HG03175 (cell line): Measurements from ENCODE around the gene FAM53B.
"Not testable (repeated sequence)": the region's sequence is repeated elsewhere in the genome, so short reads cannot be mapped to it uniquely, and the experiment has no call there.

ENCODE experiments used
- ATAC-seq: cut with Tn5 transposase; IDR thresholded peaks from one replicate; pipeline ENCODE4 v1.9.1; 2021; ENCODE audit warnings: mild to moderate bottlenecking, moderate library complexity; ENCODE audit not compliant: unreplicated experiment

The FAM53B gene

GRCh38 chr10:124590216-124591122 lies 153.7 kb downstream of the FAM53B start:
- no peak for ATAC-seq

DNA sequence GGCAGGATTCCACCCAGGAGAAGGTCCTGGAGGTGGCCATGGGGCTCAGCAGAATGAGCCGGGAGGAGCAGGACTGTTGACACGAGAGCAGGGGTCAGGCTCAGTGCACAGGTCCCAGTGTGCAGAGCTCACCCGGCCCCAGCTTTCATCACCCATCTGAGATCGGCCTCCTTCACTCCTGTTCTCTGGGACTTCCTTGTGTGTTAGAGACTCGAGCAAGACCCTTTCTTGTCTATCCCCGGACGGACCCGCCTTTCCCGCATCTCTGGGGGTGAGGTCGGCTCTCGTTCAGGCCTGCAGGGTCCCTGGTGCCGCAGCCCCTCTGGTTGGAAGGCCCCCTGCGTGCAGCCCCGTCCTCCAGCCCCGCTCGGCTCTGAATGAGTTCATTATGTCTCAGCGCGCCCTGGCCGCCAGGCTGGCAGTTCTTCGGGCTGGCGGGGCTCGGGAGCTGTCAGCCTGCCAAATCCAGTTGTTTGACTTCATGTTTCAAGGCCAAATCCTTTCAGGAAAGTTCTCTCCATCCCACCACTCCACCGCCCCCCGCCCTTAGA lies 154.6 kb downstream of the FAM53B start:
- ATAC-seq: no peak

GRCh38 chr10:124588736-124589490 lies 155.3 kb downstream of the FAM53B start:
- no peak for ATAC-seq

- not testable (repeated sequence) for ATAC-seq
These were observed 155.8 kb downstream of the FAM53B start for GRCh38 chr10:124588341-124588735.

DNA sequence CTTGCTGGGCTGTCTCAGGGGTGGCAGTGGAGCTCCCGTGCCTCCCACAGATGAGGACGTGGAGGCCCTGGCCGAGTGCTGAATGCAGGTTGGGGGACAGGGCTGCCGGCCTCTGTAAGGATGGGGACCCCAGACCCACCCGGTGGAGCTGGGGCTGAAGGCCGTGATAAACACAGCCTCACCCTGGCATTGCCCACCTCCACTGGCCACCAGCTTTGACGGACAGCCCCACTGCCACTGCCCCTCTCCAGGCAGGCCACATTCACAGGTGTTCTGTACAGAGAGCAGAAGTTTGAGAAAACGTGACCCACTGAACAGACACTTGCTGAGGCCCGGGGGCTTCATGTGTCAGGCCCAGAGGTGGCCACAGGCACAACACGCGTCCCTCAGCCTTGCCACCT lies 156.4 kb downstream of the FAM53B start:
- ATAC-seq: no peak

DNA sequence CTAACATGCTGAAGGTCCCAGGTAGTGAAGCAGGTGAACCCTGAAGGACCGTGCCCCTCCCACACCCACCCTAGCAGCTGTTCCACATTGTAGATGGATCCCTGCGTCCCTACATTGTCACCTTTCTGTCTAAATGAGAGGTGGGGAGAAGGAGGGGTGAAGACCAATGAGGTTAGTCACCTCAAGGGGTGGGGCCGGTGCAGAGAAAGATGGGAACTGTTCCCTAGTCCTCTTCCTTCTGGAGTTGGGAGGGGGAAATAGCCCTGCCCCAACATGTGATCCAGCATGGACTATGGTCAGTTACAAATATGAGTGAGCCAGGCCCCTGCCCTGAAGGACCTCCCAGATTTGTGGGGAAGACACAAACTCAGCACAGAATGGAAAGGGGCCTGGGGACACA lies 158.0 kb downstream of the FAM53B start:
- ATAC-seq: no peak

GRCh38 chr10:124579011-124579399 lies 165.2 kb downstream of the FAM53B start:
- ATAC-seq: no peak

DNA sequence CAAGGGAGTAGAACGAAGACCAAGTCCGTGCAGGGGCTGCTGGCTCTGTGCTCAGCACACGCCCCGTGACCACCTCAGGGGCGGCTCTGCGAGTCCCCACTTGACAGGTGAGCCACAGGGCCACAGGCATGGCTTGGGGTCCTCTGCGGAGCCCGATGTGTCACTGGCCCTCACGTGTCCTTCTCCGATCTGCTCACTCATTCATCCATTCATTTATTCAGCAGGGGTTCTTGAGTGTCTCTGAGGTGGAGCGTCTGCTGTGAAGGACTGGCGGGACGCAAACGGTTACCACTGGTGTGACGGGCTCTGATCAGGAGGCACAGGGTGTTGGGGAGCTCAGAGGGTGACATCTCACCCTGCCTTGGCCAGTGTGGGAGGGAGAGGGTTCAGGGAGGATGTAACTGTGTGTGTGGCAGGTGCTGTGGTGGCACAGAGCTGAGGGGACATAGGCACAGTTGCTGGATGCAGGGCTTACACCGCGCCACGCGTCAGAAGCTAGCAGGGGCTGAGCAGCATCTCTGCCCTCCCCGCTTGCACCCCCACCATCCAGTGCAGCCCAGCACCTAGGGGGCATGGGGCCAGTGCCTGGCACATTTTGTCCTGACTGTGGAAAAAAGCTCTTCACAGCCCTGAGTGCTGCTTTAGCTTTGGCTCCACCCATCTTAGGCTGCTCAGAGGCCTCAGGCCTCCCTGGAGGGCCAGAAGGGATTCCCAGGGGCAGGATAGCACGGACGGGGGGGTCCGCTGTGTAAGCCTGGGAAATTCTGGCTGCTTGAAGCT lies 165.8 kb downstream of the FAM53B start:
- no peak for ATAC-seq

- no peak for ATAC-seq
These were observed 166.5 kb downstream of the FAM53B start for GRCh38 chr10:124577651-124578050.

DNA sequence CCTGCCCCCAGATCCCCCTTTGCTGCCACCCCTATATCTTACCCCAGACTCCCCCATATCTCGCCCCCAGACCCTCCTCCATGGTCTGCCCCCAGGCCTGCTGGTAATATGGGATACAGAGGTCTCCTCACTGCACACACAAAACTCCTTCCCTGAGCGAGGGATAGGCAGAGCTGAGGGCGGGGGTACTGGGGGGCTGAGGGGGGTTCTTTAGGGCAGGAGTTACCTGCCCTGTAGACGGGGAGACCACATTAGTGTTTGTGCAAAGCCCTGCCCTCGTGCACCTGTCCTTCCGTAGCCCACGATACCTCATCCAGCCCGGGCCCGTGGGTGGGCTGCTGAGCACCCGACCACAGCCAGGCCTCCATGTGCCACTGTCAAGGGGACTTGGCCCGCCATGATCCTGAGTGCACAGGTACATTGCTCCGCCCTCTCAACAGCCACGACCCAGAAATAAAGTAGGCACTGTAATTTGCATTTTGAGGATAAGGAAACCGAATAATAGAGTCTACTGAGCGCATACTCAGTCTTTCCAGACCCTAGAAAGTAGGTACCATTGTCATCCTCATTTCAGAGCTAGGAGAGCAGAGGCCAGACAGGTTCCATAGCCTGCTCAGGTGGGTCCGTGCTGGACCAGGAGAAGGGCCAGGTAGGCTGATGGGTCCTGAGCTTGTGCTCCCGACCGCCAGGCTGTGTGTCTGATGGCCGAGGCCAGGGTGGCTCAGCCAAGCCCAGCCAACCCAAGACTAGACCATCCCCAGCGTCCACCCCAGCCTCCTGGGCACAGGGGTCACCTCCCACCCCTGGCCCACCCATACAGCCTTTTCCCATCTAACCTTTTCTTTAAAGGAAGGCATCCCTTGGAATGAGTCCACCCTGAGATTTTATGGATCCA lies 167.4 kb downstream of the FAM53B start:
- ATAC-seq: no peak

DNA sequence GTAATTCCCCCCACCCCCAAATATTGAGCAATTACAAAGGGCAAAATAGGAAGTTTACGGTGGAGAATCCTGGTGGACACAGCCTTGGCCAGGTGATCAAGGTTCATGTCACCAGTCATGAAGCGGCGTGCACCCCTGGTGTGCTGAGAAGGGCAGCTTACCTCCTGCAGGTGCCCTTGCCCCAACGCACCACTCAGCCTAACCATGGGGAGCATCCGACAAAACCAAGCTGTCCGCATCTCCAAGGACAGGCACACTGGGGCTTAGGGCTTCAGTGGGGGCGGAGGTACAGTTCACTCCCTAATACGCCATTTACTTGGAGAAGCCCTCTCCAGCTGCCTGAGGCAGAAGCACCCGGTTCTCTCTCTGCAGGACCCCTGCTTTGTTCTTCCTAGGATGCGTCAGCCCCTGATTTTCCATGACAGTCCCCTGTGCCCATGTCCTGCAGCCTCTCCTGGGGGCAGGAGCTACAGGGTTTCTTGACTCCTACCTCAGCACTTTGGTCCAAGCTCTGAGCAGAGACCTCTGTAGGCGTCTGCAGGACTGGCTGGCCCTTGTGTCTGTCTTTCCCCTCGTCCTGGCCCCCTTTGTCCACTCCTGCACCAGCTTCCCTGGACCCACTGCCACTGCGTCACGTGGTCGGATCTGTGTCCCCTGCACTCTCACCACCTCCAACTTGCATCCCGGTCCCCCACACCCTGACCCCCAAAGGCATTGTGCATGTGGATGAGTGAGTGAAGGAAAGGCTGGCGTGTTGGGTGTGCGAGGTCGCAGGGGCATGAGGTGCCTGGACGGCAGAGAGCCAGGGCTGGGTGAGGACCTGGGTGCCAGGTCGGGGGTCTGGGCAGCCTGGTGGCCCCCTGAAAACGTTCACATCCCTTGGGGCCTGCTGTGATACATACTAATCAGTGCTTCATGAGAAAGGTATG lies 168.8 kb downstream of the FAM53B start:
- ATAC-seq: no peak

DNA sequence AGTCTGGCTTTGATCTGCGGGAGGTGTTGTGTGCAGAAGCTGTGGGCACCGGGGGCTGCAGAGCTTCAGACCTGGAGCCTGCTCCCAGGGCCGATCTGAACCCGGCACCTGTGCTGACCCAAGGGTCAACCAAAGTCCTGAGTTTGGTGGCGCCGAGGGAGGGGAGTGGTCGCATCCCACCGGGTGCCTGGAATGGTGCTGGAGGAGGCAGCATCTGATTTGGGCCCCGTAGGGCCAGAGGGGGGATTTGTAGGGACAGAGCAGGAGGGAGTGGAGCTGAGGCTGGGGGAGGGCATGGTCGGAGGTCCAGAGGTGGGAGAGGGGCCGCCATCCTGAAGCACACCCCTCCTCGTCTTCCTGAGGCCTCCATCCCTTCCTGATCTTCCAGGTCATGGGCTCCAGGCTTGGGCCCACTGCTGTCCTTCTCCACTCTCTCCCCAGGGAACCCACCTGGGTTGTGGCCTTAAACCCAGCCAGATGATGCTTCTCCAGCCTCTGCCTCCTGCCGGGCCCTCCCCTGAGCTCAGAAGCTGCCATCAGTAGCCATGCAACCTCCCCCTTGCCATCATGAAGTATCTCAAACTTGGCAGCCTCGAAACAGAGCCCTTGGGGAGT lies 169.6 kb downstream of the FAM53B start:
- ATAC-seq: no peak

DNA sequence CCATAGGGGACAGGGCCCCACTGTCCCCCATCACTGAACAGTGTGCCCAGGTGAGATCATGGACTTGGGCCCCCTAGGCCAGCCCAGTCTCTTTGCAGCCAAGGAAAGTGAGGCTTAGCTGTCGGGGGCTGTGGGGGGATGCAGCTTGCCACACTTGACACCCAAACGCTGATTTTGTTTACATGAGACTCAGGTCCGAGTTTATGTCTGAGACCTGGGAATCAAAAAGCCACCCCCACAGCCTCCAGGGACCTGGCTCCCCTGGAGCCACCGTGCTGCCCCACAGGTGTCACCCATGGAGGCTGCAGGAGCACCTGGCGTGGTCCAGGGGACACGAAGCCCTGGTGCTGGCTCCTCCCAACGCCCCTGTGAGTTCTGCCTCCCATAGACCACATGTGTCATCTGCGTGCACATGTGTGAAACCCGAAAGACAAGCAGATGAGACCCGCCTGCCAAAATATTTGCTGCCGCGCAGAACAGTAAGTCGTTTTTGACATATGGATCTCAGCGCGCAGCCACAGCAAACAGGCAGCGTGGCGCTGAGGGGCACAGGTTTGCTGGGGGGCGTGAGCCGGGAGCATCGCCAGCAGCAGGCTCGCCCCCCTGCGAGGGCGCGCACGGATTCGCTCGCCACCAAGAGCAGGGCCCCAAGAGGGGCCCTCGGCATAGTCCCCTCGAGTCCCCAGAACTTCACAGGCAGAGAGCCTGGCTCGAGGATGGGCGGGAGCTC lies 170.3 kb downstream of the FAM53B start:
- no peak for ATAC-seq

DNA sequence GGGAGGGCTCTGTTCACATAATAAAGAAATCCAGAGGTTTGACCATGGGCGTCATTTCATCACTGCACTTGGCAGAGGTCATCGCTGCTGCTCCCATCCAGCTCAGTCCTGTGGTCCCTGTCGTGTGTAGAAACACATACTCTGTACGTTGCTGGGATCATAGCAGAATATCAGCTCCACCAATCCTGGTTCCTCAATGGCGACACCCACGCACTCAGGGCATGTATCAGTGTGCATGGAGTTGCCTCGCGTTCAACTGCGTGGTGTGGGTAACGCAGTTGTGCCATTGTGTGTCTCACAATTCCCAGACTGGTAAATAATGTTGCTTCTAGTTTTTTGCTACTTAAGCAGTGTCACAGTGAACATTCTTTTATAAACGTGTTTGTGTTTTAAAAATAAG lies 171.4 kb downstream of the FAM53B start:
- no peak for ATAC-seq

DNA sequence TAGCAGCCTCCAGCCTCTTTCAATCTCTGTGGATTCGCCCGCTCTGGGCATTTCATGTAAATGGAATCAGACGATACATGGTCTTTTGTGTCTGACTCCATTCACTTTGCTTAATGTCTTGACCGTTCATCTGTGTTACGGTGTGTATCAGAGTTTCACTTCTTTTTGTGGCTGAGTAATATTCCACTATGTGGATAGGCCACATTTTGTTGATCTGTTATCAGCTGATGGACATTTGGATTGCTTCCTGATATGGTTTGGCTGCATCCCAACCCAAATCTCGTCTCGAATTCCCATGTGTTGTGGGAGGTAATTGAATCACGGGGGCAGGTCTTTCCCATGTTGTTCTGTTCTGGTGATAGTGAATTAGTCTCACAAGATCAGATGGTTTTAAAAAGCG lies 173.5 kb downstream of the FAM53B start:
- no peak for ATAC-seq

DNA sequence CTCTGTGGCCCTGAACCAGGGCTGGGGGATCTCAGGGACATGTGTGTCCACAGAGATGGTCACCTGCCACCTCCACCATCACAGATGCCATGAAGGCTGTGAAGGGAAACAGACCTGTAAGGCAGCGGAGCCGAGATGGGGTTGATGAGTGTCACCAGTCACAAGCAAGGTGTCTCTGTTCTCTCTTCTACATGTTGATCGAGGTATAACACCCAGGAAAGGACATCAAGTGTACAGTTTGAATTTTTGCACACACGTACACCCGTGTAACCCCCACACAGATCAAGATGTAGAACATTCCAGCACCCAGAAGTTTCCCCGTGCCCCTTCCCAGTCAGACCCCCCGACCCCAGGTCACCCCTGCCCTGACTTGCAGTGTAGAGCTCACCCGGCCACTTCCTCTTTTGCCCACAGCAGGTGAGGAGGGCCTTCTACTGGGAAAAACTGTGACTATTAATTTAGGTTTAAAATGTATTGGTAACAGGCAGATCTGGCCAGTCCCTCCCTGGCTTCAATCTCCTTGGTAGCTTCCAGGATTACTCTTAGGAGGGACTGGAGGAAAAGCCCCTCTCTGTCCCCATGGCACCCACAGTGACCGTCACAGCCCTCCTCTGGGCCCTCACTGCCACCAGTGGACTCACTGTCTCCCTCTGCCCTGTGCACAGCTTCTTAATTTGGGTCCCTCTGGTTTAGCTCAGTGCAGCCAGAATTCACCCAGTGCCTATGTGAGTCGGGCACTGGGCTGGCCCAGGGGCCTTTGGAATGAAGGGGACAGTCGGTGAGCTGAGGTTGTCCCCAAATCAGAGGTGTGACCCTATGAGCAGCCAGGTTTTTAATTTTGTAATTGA lies 174.3 kb downstream of the FAM53B start:
- no peak for ATAC-seq
